H1 (cell line): Measurements from ENCODE around the gene MAS1L. TPM values are rescaled to one million over a fixed set of nuclear protein-coding genes. Genes with fewer than 3 reads are reported as not detected.

ENCODE experiments used
- CTCF ChIA-PET: fragments of 300-600 bp; sonication (Branson Sonifier 250); formaldehyde crosslinking; loops from one replicate; lab custom pipeline; 2021; ENCODE audit not compliant: partially characterized antibody; lab: Charles Lee
- POLR2A ChIA-PET: fragments of 300-600 bp; sonication (Branson Sonifier 250); formaldehyde crosslinking; loops from one replicate; lab custom pipeline; 2021; ENCODE audit warnings: inconsistent platforms; ENCODE audit not compliant: partially characterized antibody; lab: Charles Lee
- DNase-seq, 2 experiments: peaks; one replicate each; pipeline versions ENCODE4 v3.0.0 to v3.0.0-alpha.2; 2010 to 2022; ENCODE audit warnings: low spot score in 2 of 2, low read depth in 1 of 2, mixed read lengths in 1 of 2
- FAIRE-seq: peaks from 2 replicates; lab custom pipeline; 2011; peaks lifted over from hg19 to GRCh38; lab: Jason Lieb, UNC
- H2AFZ ChIP-seq: 2 replicates; pipeline ENCODE4 v1.8.1; 2012; ENCODE audit warnings: low read length, inconsistent platforms
- H2AK5ac ChIP-seq: 2 replicates; pipeline ENCODE4 v1.6.1; 2013; ENCODE audit warnings: low read depth, low read length
- H2BK120ac ChIP-seq: replicated peaks from 2 replicates; pipeline ENCODE3; 2013; ENCODE audit warnings: low read depth, low read length, inconsistent platforms
- H2BK12ac ChIP-seq: 2 replicates; pipeline ENCODE4 v1.6.1; 2013; ENCODE audit warnings: low read depth, low read length
- H2BK15ac ChIP-seq: 2 replicates; pipeline ENCODE4 v1.6.1; 2013; ENCODE audit warnings: low read length
- H2BK20ac ChIP-seq: 2 replicates; pipeline ENCODE4 v1.6.1; 2013; ENCODE audit warnings: low read length
- H2BK5ac ChIP-seq: 2 replicates; pipeline ENCODE4 v1.6.1; 2013; ENCODE audit warnings: low read depth, low read length
- H3K14ac ChIP-seq: 2 replicates; pipeline ENCODE4 v1.6.1; 2013; ENCODE audit warnings: inconsistent platforms; ENCODE audit not compliant: insufficient read length
- H3K18ac ChIP-seq: 2 replicates; pipeline ENCODE4 v1.6.1; 2013; ENCODE audit warnings: low read length; ENCODE audit errors: extremely low read depth
- H3K23ac ChIP-seq: 2 replicates; pipeline ENCODE4 v1.6.1; 2013; ENCODE audit warnings: inconsistent platforms; ENCODE audit not compliant: insufficient read length
- H3K23me2 ChIP-seq: 2 replicates; pipeline ENCODE4 v1.6.1; 2013; ENCODE audit warnings: low read depth, low read length
- H3K27ac ChIP-seq: 2 replicates; pipeline ENCODE4 v1.6.1; 2011; ENCODE audit warnings: low read depth, low read length, inconsistent platforms
- H3K27me3 ChIP-seq, 4 experiments: replicated peaks in 1 of 4; 1 replicate in 1 of 4; 2 replicates in 3 of 4; pipeline versions ENCODE4 v1.6.1 to v1.8.1; 2011 to 2013; ENCODE audit warnings: low read length in 3 of 4, mild to moderate bottlenecking in 3 of 4, inconsistent platforms in 2 of 4, mixed read lengths in 2 of 4, moderate library complexity in 1 of 4; ENCODE audit not compliant: control insufficient read depth in 3 of 4, insufficient read depth in 3 of 4; ENCODE audit errors: extremely low read depth in 1 of 4
- H3K36me3 ChIP-seq, 4 experiments: 2 replicates each; pipeline versions ENCODE4 v1.6.1 to v1.8.1; 2011 to 2013; ENCODE audit warnings: mild to moderate bottlenecking in 4 of 4, low read length in 3 of 4, moderate library complexity in 2 of 4, control low read depth in 1 of 4, inconsistent platforms in 1 of 4; ENCODE audit not compliant: insufficient read depth in 4 of 4, control insufficient read depth in 2 of 4
- H3K4ac ChIP-seq: replicated peaks from 2 replicates; pipeline ENCODE3; 2013; ENCODE audit warnings: low read length, low read depth, mixed read lengths, inconsistent platforms; ENCODE audit not compliant: insufficient read length
- H3K4me1 ChIP-seq, 4 experiments: replicated peaks in 1 of 4; 1 replicate in 1 of 4; 2 replicates in 3 of 4; pipeline versions ENCODE4 v1.6.1 to v1.8.1; 2011 to 2013; ENCODE audit warnings: low read length in 3 of 4, inconsistent platforms in 2 of 4, mixed read lengths in 1 of 4; ENCODE audit not compliant: insufficient read depth in 4 of 4, control insufficient read depth in 3 of 4
- H3K4me2 ChIP-seq, 2 experiments: 2 replicates each; pipeline versions ENCODE4 v1.6.1 to v1.8.1; 2011 to 2013; ENCODE audit warnings: low read depth in 2 of 2, low read length in 2 of 2, control low read depth in 1 of 2, inconsistent platforms in 1 of 2, mild to moderate bottlenecking in 1 of 2; ENCODE audit not compliant: insufficient read depth in 1 of 2
- H3K4me3 ChIP-seq, 4 experiments: fragments of 200-600, 300-600 bp in 1 of 4; sonication (generic), shearing (Covaris generic), sonication (Bioruptor Twin) in 1 of 4; 2 replicates each; pipeline versions ENCODE4 v1.5.1 to v1.8.1; 2011 to 2016; ENCODE audit warnings: low read length in 4 of 4, low read depth in 3 of 4, control low read depth in 2 of 4, inconsistent platforms in 2 of 4, mild to moderate bottlenecking in 2 of 4, mixed read lengths in 1 of 4, moderate library complexity in 1 of 4; ENCODE audit not compliant: insufficient read depth in 2 of 4; ENCODE audit errors: extremely low read depth in 1 of 4
- H3K56ac ChIP-seq: replicated peaks from 2 replicates; pipeline ENCODE3; 2013; ENCODE audit warnings: low read depth, mild to moderate bottlenecking, mixed read lengths, low read length, inconsistent platforms; ENCODE audit not compliant: insufficient read length
- H3K79me1 ChIP-seq: 2 replicates; pipeline ENCODE4 v1.6.1; 2013; ENCODE audit warnings: low read depth, low read length, control low read depth
- H3K79me2 ChIP-seq, 2 experiments: 2 replicates each; pipeline versions ENCODE4 v1.6.1 to v1.8.1; 2012 to 2013; ENCODE audit warnings: low read length in 2 of 2, mild to moderate bottlenecking in 2 of 2, inconsistent platforms in 1 of 2; ENCODE audit not compliant: insufficient read depth in 2 of 2, control insufficient read depth in 1 of 2
- H3K9ac ChIP-seq, 4 experiments: replicated peaks in 1 of 4; 1 replicate in 1 of 4; 2 replicates in 3 of 4; pipeline versions ENCODE4 v1.6.1 to v1.8.1; 2011 to 2013; ENCODE audit warnings: low read depth in 3 of 4, low read length in 3 of 4, control low read depth in 2 of 4, mild to moderate bottlenecking in 2 of 4, moderate library complexity in 2 of 4, inconsistent platforms in 1 of 4; ENCODE audit errors: extremely low read depth in 1 of 4
- H3K9me3 ChIP-seq, 2 experiments: 2 replicates each; pipeline versions ENCODE4 v1.6.1 to v1.8.1; 2012 to 2013; ENCODE audit warnings: mild to moderate bottlenecking in 2 of 2, moderate library complexity in 2 of 2, control low read depth in 1 of 2, inconsistent platforms in 1 of 2, low read depth in 1 of 2, low read length in 1 of 2, mixed read lengths in 1 of 2; ENCODE audit not compliant: insufficient read depth in 2 of 2
- H4K20me1 ChIP-seq, 2 experiments: replicated peaks in 1 of 2; 2 replicates each; pipeline versions ENCODE3 to v1.8.1; 2011 to 2013; ENCODE audit warnings: inconsistent platforms in 2 of 2, low read length in 2 of 2, mild to moderate bottlenecking in 1 of 2; ENCODE audit not compliant: insufficient read depth in 2 of 2, control insufficient read depth in 1 of 2
- H4K5ac ChIP-seq: 2 replicates; pipeline ENCODE4 v1.6.1; 2013; ENCODE audit warnings: low read length, low read depth, mixed read lengths, inconsistent platforms; ENCODE audit not compliant: insufficient read length
- H4K8ac ChIP-seq: 2 replicates; pipeline ENCODE4 v1.8.0; 2013; ENCODE audit warnings: mild to moderate bottlenecking, moderate library complexity, low read length, inconsistent platforms; ENCODE audit not compliant: insufficient read depth; ENCODE audit errors: extremely low read depth
- H4K91ac ChIP-seq: replicated peaks from 2 replicates; pipeline ENCODE3; 2013; ENCODE audit warnings: low read length, mixed read lengths, inconsistent platforms; ENCODE audit not compliant: insufficient read length
- SUZ12 ChIP-seq: fragments of 200-600 bp; sonication (generic); IDR thresholded peaks from 2 replicates; pipeline ENCODE4 v1.6.1; 2012; ENCODE audit warnings: mild to moderate bottlenecking, inconsistent platforms, low read length, moderate library complexity, mixed read lengths
- WGBS, 2 experiments: shearing (Covaris generic) in 1 of 2; methylation state at CpG; one replicate each; pipeline versions ENCODE4 v1.1.6 to v1.1.7; 2013 to 2015; ENCODE audit warnings: low lambda C conversion rate in 2 of 2, mixed read lengths in 2 of 2, inconsistent platforms in 1 of 2, low coverage in 1 of 2, missing lambda C conversion rate in 1 of 2; ENCODE audit not compliant: insufficient replicate concordance in 2 of 2, insufficient coverage in 1 of 2, insufficient read length in 1 of 2; ENCODE audit errors: extremely low coverage in 1 of 2, missing lambda C conversion rate in 1 of 2; 5-methylcytosine and 5-hydroxymethylcytosine counted together
- polyA plus RNA-seq, 7 experiments: library from polyadenylated mRNA; depleted of rRNA in 3 of 7; stranded (reverse) in 5 of 7; unstranded in 2 of 7; fragments of >200 nt in 5 of 7; fragments of 200-250 nt in 2 of 7; gene quantifications; 1 replicate in 5 of 7; 2 replicates in 1 of 7; 4 replicates in 1 of 7; pipeline versions ENCODE4 v1.2.1 to v1.2.3, GENCODE V29; 2011 to 2013; ENCODE audit warnings: missing spikeins in 2 of 7, mixed read lengths in 2 of 7
- total RNA-seq: library from RNA; stranded (reverse); fragmentation: NEBNext Ultra II Directional; extraction: Animal tissue kit (Norgen Biotek cat#: 25700); gene quantifications from 2 replicates; pipeline ENCODE4 v1.2.1, GENCODE V29; 2021

Gene MAS1L
- total and polyA plus RNA-seq, 2 of the 8 experiments (the other 6 are each of a cell fraction or from before 2014, with no cell fraction given) = not detected

DNA sequence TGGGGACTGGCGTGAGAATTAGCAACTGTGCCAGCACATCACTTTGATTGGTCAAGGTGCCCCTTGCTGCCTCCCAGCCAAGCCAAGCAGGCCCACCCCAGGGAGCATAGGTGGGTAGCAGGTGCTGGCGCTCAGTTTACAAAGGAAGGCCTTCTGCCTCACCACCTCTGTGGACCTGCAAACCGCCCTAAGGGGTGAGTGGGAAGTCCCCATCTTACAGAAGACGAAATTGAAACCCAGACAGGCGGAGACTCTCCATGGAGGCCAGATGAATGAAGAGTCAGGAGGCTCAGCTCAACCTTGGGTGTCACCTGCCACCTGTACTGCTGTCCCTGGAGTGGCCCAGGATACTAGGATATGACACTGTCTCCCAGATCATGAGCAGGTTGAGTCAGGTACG lies 21.5 kb upstream of the MAS1L start:
- H2BK120ac ChIP-seq = no peak overlapping the region
- no peaks in the 10 kb centered on the region for H4K20me1 ChIP-seq
- no peaks in the 10 kb centered on the region for H3K9me3 ChIP-seq
- DNase-seq = peak in 1 of 2 experiments; percentile 23
- CTCF ChIA-PET = interaction anchor here (0.8 to 2.9 kb wide), 2 partner anchors 11 to 74 kb away, joined by 3 to 9 read pairs; no protein-coding TSS in a partner anchor
- no peaks in the 10 kb centered on the region for H3K79me2 ChIP-seq
- no peaks in the 10 kb centered on the region for H3K4me1 ChIP-seq
- H3K23me2 ChIP-seq = no peaks in the 10 kb centered on the region
- no peak overlapping the region for H3K4ac ChIP-seq
- no peak overlapping the region for H3K23ac ChIP-seq
- H3K9ac ChIP-seq = no peak overlapping the region
- H4K5ac ChIP-seq = no peak overlapping the region
- no peaks in the 10 kb centered on the region; a peak in 1 of 7 replicates for H3K27me3 ChIP-seq
- no peak overlapping the region for H3K18ac ChIP-seq
- no peak overlapping the region for H2BK20ac ChIP-seq
- H3K56ac ChIP-seq = no peak overlapping the region
- no peak overlapping the region for H3K27ac ChIP-seq
- no peak overlapping the region for H3K4me3 ChIP-seq
- 72% methylated on average over 6 of the region's 6 CpGs; no CpG with 5 or more reads in 1 of the 2 experiments for WGBS, 2 experiments
- H3K14ac ChIP-seq = no peak overlapping the region
- no peak overlapping the region for H4K91ac ChIP-seq
- no peak overlapping the region for H2AFZ ChIP-seq
- no peaks in the 10 kb centered on the region for H3K36me3 ChIP-seq
- H3K79me1 ChIP-seq = no peaks in the 10 kb centered on the region; the same call in 1 of the 2 replicates
- H2BK15ac ChIP-seq = no peak overlapping the region
- no peak for TF ChIP-seq SUZ12
- TF ChIP-seq, all 59 proteins: peak for 0
- FAIRE-seq = no peak
- Histone ChIP-seq H2AK5ac (no peak overlapping the region), H2BK5ac (no peak overlapping the region), H2BK12ac (no peak overlapping the region), H4K8ac (no peak overlapping the region), H3K4me2 (no peak overlapping the region)
- POLR2A ChIA-PET = no interaction called here
